NCI-H524 (cell line): ENCODE measurements around the gene F2R.
"Not testable (repeated sequence)": the region's sequence is repeated elsewhere in the genome, so short reads cannot be mapped to it uniquely, and the experiment has no call there.

ENCODE experiments used
- DNase-seq, 2 experiments: peaks; one replicate each; lab custom pipeline; 2025; lab: John Stamatoyannopoulos, UW

F2R gene

DNA sequence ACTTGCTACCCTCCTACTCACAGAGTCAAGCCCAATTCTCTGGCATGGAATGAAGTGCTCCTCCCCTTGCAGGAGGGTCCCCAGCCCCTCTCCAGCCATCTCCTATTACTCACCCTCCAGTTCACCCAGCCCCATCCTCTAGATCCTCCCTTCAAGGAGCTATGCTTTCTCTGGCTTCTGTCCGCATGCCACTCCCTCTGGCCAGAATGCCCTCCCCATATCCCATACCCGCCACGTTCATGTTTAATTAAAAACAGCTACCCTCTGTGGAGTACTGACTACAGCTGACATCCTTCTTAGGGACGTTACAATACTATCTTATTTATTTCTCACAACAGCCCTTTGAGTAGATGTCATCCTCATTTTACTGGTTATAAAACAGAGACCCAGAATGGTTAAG lies 3.0 kb downstream of the F2R start:
- no peak for DNase-seq

DNA sequence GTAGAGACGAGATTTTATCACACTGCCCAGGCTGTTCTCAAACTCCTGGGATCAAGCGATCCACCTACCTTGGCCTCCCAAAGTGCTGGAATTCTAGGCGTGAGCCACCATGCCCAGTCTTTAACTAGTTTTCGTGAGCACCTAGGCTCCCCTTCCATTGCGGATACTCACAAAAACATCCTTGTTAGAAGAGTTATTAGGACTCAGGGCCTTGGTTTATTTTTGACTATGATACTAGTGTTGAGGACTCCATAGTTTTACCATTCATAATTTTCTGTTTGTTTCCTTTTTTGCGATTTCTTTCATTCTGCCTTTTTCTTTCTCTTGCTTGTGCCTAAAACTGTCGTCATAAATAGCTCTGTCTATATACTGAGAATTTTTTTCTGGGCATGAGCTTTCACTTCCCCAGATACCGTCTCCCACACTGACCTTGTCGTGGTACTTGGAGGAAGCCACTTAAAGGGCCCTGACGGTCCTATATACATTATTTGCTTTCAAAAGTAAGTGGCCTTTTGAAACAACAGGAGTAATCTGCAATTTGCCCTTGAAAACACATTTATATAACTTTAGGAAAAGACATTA lies 5.2 kb downstream of the F2R start:
- DNase-seq, result no peak

DNA sequence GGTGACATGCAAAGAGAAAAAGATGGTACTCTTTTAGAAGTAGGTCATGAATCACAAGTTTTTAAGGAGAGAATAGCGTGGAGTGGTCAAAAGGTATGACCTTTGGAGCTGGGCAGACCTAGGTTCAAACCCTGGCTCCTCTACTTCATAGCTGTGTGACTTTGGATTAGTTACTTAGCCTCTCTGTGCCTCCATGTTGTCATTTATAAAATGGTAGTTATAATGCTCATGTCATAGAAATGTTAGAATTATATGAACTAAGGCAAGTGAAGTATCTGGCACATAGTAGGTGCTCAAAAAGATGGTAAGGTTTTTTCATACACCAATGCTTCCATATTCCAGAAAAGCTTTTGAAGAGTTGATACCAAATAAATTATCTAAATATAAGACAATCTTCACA lies 7.3 kb downstream of the F2R start:
- DNase-seq, result no peak

DNA sequence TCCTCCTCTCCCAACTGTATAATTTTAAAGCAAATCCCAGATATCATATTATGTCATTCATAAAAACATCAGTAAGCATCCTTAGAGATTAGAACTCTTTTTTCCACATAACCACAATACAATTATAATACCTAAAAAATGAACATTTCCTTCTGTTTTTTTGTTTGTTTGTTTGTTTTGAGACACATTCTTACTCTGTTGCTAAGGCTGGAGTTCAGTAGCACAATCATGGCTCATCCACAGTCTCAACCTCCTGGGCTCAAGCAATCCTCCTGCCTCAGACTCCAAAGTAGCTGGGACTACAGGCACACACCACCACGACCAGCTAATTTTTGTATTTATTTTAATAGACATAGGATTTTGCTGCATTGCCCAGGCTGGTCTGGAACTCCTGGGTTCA lies 8.0 kb downstream of the F2R start:
- no peak for DNase-seq

DNA sequence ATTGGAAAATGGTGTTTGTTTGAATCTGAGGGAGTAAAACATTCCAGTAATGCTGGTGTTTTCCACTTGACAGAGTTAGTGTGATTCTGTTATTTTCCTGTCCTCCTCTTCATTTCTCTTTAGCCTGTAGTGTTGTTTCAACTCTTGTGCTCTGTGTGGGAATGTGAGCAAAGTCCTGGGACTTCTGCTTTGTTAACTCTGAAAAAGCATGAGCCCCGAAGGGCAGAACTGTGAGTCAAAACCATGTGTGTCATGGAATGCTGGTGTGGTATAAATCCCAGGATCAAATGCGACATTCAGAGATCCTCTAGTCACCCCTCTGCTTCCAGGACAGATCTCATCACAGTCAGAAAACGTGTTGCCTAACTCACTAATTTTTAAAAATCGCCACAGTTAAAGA lies 8.9 kb downstream of the F2R start:
- no peak for DNase-seq

DNA sequence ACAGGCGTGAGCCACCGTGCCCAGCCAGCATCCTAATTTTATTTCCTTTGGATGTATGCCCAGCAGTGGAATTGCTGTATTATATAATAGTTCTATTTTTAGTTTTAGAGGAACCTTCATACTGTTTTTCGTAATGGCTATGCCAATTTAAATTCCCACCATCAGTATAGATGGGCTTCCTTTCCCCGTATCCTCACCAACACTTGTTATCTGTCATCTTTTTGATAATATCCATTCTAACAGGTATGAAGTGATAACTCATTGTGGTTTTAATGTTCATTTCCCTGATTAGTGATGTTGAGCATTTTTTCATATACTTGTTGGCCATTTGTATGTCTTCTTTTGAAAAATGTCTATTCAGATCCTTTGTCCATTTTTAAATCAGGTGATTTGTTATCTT lies 13.0 kb downstream of the F2R start:
- DNase-seq, result no peak

DNA sequence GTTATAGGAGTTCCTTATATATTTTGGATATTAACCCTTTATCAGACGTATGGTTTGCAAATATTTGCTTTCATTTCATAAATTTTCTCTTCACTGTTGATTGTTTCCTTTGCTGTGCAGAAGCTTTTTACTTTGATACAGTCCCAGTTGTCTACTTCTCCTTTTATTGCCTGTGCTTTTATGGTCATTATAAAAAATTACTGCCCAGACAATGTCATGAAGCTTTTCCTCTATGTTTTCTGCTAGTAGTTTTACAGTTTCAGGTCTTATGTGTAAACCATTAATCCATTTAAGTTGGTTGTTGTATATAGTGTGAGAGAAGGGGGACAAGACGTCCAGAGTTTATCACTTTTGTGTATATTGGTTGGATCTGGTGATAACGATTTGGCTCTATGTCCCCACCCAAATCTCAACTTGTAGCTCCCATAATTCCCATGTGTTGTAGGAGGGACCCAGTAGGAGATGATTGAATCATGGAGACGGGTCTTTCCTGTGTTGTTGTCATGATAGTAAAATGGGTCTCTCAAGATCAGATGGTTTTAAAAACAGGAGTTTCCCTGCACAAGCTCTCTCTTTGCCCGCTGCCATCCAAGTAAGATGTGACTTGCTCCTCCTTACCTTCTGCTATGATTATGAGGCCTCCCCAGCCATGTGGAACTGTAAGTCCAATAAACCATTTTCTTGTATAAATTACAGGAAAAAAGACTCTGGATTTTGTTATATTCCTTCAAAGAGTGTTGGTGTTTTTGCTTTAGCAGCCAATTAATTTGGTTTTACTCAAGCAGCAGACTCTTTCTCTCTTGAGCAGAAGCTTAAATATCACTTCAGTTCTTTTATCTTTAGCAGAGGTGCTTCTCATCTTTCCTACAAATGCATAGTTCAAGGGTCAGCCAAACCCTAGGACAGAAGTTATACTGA lies 13.7 kb downstream of the F2R start:
- no peak for DNase-seq

DNA sequence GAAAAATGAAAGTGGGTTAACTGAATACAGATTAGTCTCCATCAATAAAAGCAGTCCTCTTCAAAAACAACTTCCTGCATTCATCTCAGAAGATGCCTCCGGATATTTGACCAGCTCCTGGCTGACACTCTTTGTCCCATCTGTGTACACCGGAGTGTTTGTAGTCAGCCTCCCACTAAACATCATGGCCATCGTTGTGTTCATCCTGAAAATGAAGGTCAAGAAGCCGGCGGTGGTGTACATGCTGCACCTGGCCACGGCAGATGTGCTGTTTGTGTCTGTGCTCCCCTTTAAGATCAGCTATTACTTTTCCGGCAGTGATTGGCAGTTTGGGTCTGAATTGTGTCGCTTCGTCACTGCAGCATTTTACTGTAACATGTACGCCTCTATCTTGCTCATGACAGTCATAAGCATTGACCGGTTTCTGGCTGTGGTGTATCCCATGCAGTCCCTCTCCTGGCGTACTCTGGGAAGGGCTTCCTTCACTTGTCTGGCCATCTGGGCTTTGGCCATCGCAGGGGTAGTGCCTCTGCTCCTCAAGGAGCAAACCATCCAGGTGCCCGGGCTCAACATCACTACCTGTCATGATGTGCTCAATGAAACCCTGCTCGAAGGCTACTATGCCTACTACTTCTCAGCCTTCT lies 16.6 kb downstream of the F2R start:
- DNase-seq, result no peak

DNA sequence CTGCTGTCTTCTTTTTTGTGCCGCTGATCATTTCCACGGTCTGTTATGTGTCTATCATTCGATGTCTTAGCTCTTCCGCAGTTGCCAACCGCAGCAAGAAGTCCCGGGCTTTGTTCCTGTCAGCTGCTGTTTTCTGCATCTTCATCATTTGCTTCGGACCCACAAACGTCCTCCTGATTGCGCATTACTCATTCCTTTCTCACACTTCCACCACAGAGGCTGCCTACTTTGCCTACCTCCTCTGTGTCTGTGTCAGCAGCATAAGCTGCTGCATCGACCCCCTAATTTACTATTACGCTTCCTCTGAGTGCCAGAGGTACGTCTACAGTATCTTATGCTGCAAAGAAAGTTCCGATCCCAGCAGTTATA lies 17.1 kb downstream of the F2R start:
- DNase-seq, result no peak

DNA sequence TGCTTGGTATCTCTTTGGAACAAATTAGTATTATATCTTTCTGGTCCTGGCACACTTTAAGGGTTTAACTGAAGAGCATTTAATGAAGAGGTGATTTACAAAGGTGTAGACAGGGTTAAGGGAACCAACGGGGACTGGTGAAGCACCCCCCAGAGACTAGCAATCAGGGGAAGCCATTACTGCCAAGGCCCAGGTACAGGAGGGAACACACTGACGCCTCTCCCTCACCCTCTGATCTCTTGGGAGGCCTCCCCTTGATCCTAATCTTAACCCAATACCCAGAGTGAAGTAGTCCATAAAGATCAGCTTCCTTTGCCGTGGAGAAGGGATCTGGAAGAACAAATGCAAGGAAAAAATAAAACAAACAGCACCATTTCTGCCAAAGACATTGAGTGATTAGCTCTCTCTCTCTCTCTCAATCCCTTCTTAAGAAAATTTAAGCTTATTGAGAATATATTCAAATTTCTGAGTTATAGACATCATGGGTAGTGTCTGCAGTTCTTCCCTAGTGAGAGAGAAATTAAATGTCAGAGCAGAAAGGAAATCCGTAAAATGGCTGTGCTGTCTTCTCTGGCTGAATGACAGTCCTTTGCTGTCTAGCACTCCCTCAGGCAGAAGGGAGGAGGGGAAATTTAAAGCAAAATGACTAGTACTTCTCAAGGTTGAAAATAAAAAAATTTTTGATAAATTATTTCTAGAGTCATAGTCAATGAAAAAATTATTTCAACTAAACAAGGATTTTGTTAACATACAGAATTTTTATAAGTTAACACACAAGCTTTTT lies 20.0 kb downstream of the F2R start:
- DNase-seq, result no peak

DNA sequence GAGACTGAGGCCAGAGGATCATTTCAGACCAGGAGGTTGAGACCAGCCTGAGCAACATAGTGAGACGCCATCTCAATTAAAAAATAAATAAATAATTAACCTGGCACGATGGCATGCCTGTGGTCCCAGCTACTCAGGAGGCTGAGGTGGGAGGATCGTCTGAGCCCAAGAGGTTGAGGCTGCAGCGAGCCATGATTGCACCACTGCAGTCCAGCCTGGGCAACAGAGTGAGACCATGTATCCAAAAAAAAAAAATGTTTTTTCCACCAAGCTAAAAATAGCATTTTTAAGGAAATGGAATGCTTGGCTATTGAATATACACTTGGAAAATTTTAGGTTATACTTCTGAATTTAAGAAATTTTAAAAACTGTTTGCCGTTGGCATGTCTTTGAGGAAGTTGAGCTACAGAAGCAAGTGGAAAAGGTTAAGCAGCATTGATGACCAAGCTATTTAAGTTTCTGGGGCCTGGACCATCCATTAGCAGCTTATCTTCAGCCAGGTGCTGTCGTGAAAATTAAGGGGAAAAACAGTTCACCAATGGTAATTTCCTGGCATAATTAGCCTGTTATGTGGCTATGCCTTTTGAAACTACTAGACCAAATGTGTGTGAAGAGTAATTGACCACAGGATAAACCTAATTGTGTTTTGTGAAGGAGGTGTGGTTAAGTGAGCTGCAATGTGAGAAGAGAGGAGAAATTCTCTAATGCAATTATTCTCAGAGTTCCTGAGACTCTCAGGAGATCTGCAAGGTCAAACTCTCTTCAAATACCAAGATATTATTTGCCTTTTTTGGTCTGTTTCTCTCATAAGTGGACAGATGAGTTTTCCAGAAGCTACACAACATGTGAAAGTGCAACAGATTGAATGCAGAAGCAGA lies 21.0 kb downstream of the F2R start:
- no peak for DNase-seq

DNA sequence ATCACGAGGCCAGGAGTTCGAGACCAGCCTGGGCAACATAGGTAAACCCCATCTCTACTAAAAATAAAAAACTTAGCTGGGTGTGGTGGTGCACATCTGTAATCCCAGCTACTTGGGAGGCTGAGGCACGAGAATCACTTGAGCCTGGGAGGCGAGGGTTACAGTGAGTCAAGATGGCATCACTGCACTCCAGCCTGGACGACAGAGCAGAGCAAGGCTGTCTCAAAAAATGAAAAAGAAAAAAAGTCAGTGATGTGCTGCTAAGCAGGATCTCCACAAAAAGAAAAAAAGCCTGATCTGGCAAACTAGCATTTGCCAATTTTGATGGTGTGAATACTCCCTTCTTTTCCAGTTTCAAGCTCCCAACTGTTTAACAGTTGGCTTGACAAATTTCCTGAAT lies 21.9 kb downstream of the F2R start:
- no peak for DNase-seq

DNA sequence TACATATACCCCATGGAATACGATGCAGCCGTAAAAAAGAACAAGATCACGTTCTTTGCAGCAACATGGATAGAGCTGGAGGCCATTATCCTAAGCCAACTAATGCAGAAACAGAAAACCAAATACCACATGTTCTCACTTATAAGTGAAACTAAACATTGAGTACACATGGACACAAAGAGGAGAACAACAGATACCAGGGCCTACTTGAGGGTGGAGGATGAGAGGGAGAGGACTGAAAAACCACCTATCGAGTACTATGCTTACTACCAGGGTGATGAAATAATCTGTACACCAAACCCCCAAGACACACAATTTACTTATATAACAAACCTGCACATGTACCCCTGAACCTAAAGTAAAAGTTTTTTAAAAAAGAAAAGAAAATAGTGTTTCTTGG lies 25.6 kb downstream of the F2R start:
- DNase-seq, result not testable (repeated sequence)

DNA sequence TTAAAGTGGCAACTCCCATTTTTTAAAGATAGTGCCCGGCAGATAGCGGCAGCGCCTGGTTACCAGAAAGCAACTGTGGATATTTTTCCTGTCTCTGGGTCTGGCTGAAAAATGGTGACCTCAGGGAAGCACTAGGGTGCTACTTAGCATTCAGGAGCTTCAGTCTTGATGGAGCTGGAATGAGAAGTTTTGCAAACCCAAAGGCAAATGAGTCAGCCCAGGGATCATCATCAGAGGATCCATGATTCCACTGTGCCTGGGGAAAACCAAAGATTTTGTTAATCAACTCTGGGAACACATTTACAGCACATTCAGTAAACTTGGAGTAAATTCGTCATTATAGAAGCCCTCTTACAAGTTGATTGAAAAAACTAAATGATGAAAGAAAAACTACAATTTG lies 26.7 kb downstream of the F2R start:
- no peak for DNase-seq

DNA sequence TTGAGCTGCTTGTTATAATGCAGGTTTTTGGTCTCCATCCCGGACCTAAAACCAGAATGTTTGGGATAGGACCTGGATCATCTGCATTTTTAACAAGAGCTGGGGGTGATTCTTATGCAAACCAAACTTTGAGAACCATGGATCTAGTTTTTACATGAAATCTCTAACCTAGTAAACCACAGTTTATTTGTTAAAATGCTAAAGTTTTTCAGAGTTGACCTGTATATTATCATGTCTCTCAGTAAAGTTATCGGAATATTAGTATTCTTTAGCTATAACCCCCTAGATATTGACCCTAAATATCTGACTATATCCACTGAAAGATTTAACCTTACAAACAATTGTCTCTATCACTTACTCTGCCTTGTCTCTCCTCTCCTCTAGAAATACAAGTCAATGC lies 28.7 kb downstream of the F2R start:
- no peak for DNase-seq

DNA sequence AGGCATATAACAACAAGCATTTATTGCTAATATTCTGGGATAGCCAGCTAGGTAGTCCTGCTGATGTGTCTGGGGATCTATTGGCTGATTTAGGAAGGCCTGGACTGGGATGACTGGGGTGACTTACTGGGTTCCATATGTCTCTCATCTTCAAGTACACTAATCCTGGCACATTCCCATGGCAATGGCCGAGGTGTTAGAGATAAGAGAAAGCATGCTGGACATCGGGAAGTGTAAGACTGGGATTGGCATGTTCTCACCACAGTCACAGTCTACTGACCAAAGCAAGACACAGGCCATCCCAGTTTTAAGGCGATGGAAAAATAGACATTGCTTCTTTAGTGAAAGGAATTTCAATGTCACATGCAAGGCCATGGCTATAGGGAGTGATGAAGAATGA lies 29.7 kb downstream of the F2R start:
- no peak for DNase-seq

DNA sequence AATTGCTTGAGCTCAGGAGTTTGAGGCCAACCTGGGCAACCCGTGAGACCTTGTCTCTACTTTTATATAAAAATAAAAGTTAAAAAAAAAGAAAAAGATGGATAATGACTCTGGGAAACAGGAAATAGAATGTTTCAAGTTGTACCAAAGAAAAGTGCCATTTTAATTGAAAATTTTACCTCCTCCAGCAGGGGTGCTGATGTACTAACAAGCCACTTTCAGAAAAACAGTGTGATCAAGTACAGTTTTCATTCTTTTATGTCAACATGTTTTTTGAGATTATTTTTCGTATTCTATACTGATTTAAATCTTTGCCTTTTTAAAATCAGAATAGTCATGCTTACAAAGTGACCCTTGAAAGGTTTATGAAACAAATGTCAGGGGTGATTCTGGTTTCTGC lies 30.8 kb downstream of the F2R start:
- DNase-seq, result no peak

DNA sequence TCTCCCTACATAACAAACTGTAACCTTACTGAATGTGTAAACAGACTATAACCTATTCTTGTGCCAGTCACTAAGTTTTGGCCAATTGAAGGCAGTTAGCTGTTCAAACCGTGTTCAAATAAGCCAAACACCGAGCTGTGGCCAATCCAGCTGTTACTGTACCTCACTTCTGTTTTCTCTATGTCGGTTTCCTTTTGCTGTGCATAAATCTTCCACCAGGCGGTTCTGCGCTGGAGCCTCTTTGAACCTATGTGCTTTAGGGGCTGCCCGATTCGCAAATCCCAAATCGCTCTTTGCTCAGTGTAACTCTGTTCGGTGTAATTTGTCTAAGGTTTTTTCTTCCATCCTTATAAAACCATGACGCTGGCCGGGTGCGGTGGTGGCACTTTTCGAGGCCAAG lies 31.8 kb downstream of the F2R start:
- DNase-seq, result no peak

DNA sequence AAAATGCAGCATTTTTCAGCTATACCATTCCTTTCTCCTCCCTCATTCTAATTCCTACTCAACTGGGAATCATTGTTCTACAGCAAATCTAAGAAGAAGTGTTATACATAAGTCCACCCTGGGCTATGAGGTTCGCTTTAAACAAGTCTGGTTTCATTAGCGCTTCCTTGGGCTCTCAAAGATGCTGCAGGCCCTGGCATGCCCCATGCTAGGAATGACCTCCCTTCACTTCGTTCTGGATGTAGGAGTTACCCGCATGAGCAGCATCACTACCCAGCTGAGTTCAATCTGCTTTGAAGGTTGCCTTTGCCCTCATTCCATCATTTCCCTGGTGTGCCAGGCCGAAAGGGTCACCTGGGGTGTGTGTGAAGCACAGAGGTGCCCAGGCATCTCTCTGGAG lies 35.4 kb downstream of the F2R start:
- no peak for DNase-seq

DNA sequence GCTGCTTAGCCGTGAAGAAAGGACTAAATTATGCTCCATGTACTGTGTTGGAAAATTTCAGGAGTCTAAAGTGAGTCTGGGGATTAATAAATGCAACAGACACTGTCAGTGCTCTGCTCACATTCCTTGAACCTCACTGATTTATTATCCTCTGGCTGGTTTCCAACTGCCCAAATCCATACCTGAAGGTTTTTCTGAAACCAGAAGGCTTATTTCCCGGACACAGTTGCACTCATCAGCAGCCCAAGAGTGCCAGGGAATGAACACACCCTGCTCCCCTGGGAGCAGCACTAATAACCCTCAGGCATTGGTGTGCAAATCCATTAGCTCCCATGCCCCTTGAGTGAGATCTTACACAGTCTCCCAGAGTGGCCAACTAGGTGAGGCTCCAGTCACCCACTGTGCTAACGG lies 38.7 kb downstream of the F2R start:
- DNase-seq, result peak; percentile 1 to 67

DNA sequence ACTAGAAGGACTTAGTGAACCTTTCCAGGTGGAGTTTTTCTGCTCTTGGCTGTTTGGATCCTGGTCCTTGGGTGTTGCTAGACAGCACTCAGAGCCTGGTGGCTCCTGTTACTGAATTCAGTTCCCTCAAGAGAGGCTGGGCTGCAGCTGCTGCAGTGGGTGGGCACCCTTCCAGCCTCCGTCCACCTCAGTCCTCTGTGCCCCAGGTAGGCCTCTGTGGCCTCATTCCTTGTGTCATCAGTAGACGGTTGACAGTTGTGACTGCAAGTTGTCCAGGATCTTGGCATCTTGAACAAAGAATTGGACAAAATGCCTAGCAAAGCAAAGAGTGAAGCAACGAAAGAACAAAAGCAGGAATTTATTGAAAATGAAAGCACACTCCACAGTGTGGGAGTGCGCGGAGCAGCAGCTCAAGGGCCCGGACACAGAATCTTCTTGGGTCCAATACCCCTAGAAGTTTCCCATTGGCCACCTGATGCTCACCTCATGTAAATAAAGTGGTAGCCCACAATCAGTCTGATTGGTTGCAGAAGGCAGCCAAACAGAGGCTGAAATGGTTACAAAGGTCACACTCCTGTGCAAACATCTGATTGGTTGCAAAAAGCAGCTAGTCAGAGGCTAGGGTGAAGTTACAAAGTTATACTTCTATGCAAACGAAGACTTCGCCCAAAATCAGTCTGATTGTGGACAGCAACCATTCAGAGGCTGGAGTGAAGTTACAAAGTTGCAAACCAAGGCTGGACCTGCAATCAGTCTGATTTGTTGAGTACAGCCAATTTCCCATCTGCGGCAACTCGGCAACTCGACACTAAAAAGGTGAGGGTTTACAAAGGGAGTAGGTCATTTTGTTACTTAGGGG lies 40.1 kb downstream of the F2R start:
- DNase-seq, result no peak
